Measurements from ENCODE around the gene STPG1. TPM values are rescaled to one million over a fixed set of nuclear protein-coding genes. Genes with fewer than 3 reads are reported as not detected.

Gene STPG1
- total RNA-seq (5.9 and 10.2 TPM in 2 replicates), polyA plus RNA-seq (5.6 and 6.3 TPM in 2 replicates), polyA minus RNA-seq (2.6 and 3.9 TPM in 2 replicates), Bru-seq, nascent RNA (percentile 50 among the genes with signal in this experiment), BruChase-seq, experiment 1, labeled RNA remaining after a 6-hour chase (percentile 36 among the genes with signal in this experiment), BruChase-seq, experiment 2, labeled RNA remaining after a 2-hour chase (percentile 37 among the genes with signal in this experiment)
- polyA plus RNA-seq (2011; cell fraction: cytosol; rRNA removed), result 6.7 and 7.1 TPM in 2 replicates
- 5.6 and 7.1 TPM in 2 replicates for polyA plus RNA-seq (2011; cell fraction: nucleus; rRNA removed)
- 5.3 and 5.4 TPM in 2 replicates for polyA plus RNA-seq (2012)
- 2.3 TPM for polyA minus RNA-seq (2011; cell fraction: cytosol; rRNA and poly(A)+ RNA removed)
- polyA minus RNA-seq (2011; cell fraction: nucleus; rRNA and poly(A)+ RNA removed), result 3.9 and 5.6 TPM in 2 replicates
- long read RNA-seq, partial matches to known transcripts, result 2 of 30 reads
- long read RNA-seq, other reads (novel, unspliced or antisense), result 24 of 30 reads

GRCh38 chr1:24413350-24414163, at the start of gene STPG1:
STPG1 (minus strand) TSS chr1:24413782; CDS start chr1:24401388, 12,394 bp downstream.
- peak within 1 kb of the TSS; percentile 82 for H3K4me2 ChIP-seq (ENCODE audit: insufficient read depth, low read length)
- FAIRE-seq, result peak; percentile 94
- H2AFZ ChIP-seq (ENCODE audit: low read depth, low read length), result peak within 1 kb of the TSS; percentile 97
- H3K4me3 ChIP-seq (replicated peaks in 1 of 3; ENCODE audit: insufficient read depth in 1 of 3, low read depth in 1 of 3, low read length in 3 of 3), result peak within 1 kb of the TSS; percentile 52 to 82 (median 69)
- peak within 1 kb of the TSS; percentile 83 for H3K9ac ChIP-seq (replicated peaks; ENCODE audit: extremely low read depth, insufficient read depth, low read length)
- POLR2A ChIA-PET, result interaction anchor here (0.7 kb wide), 1 partner anchor 399 kb away, joined by 4 read pairs; no protein-coding TSS in a partner anchor
- dilution Hi-C loops (cut with MboI; ENCODE audit: extremely low pct_ligation_motif_present, low sequenced_read_pairs), result no loop called here
- H3K27me3 ChIP-seq (ENCODE audit: control insufficient read depth in 2 of 2, insufficient read depth in 2 of 2, low read length in 2 of 2), result no peaks in the 10 kb centered on the region
- peaks cover 27% of the 10 kb centered on the region for H3K4me1 ChIP-seq (ENCODE audit: control insufficient read depth, extremely low read depth, insufficient read depth, low read length)
- no peak for TF ChIP-seq POLR2A (IDR thresholded peaks at IDR 0.05; ENCODE audit: low read depth, low read length)
- no peak for TF ChIP-seq EZH2 (IDR thresholded peaks at IDR 0.05; ENCODE audit: borderline replicate concordance, low read depth, low read length, severe bottlenecking)
- TF ChIP-seq GATA2 (IDR thresholded peaks at IDR 0.05; ENCODE audit: insufficient read depth, insufficient read length, low read depth, low read length), result no peak
- TF ChIP-seq FOS (IDR thresholded peaks at IDR 0.05; ENCODE audit: borderline replicate concordance, insufficient read depth, low read length), result no peak
- no peak for TF ChIP-seq CTCF (IDR thresholded peaks at IDR 0.05; ENCODE audit: extremely low read depth in 1 of 2, insufficient read depth in 1 of 2, low read depth in 1 of 2, low read length in 2 of 2)
- no peak for TF ChIP-seq MYC (IDR thresholded peaks at IDR 0.05; ENCODE audit: low read depth, low read length)
- TF ChIP-seq JUN (IDR thresholded peaks at IDR 0.05; ENCODE audit: borderline replicate concordance, insufficient read depth, insufficient read length, low read depth), result no peak
- TF ChIP-seq POLR2AphosphoS5 (IDR thresholded peaks at IDR 0.05; ENCODE audit: insufficient read depth, low read depth, low read length), result no peak
- no peak for TF ChIP-seq MAX (IDR thresholded peaks at IDR 0.05; ENCODE audit: insufficient read depth, insufficient read length)
- BruUV-seq (replicated peaks), result TSS peak; percentile 57
- intact Hi-C loops (cut with micrococcal nuclease), result loop anchor here (2.0 kb wide), 1 partner anchor 229 kb away; the partner anchor contains the start of gene SRRM1
- H3K36me3 ChIP-seq (ENCODE audit: control insufficient read depth in 2 of 2, extremely low read depth in 1 of 2, insufficient read depth in 2 of 2, low read length in 2 of 2), result no peaks in the 10 kb centered on the region
- CTCF ChIA-PET, result interaction anchor here (0.7 to 10.3 kb wide), 6 partner anchors 11 to 215 kb away, joined by 3 to 134 read pairs (median 4); no protein-coding TSS in a partner anchor
- H4K20me1 ChIP-seq (replicated peaks; ENCODE audit: control insufficient read depth, extremely low read depth, insufficient read depth, low read length), result no peaks in the 10 kb centered on the region
- H3K27ac ChIP-seq (ENCODE audit: insufficient read depth, low read depth, low read length), result peak within 1 kb of the TSS; percentile 55
- DNase-seq (ENCODE audit: low read depth, low spot score), result peak; percentile 92
- H3K79me2 ChIP-seq (ENCODE audit: control insufficient read depth, insufficient read depth, low read length), result no peaks in the 10 kb centered on the region
- no peaks in the 10 kb centered on the region for H3K9me3 ChIP-seq (replicated peaks; ENCODE audit: control insufficient read depth, insufficient read depth, low read length)
- no peaks in the 10 kb centered on the region for H3K9me1 ChIP-seq (replicated peaks; ENCODE audit: control insufficient read depth, extremely low read depth, insufficient read depth, low read length)

Measured in endothelial cell of umbilical vein (primary cell).